ENCODE data around the gene EIF2B2. TPM values are rescaled to one million over a fixed set of nuclear protein-coding genes. Genes with fewer than 3 reads are reported as not detected.
A peak's percentile ranks its signal among the peaks of the same experiment; 100 is the strongest.

The EIF2B2 gene
- total RNA-seq, 2 experiments from 2014 or later: 55.6 to 69.8 TPM

- Mint-ChIP-seq H3K27me3 (peaks cover 3% of the 10 kb centered on the region), H3K4me1 (no peaks in the 10 kb centered on the region), H3K36me3 (ENCODE audit: low read depth) (no peaks in the 10 kb centered on the region), H3K9me3 (ENCODE audit: low read depth) (no peaks in the 10 kb centered on the region), H3K4me3 (no peak overlapping the region), H3K27ac (no peak overlapping the region)
- ChIA-PET POLR2A (interaction anchor here (0.7 to 1.5 kb wide), 2 partner anchors 15 to 45 kb away, joined by 3 read pairs; no protein-coding TSS in a partner anchor), CTCF (interaction anchor here (0.7 to 1.5 kb wide), 4 partner anchors 9 to 157 kb away, joined by 3 to 4 read pairs (median 4); no protein-coding TSS in a partner anchor)
- DNase-seq (no peak), ATAC-seq (no peak)
- intact Hi-C loops (cut with DNase I, micrococcal nuclease): no loop called here
Observed at GRCh38 chr14:74961238-74961911, 41.3 kb upstream of the EIF2B2 start.

GRCh38 chr14:74962046-74962445 lies 40.7 kb upstream of the EIF2B2 start:
- Mint-ChIP-seq H3K27ac (no peak overlapping the region), H3K36me3 (ENCODE audit: low read depth) (no peaks in the 10 kb centered on the region), H3K4me1 (no peaks in the 10 kb centered on the region), H3K4me3 (no peak overlapping the region), H3K9me3 (ENCODE audit: low read depth) (no peaks in the 10 kb centered on the region), H3K27me3 (no peaks in the 10 kb centered on the region)
- DNase-seq (no peak), ATAC-seq (no peak)
- CTCF ChIA-PET: interaction anchor here (0.7 to 1.4 kb wide), 3 partner anchors 9 to 109 kb away, joined by 3 to 4 read pairs (median 3); no protein-coding TSS in a partner anchor
- intact Hi-C loops (cut with DNase I, micrococcal nuclease): no loop called here
- POLR2A ChIA-PET: interaction anchor here (1.5 kb wide), 1 partner anchor 15 kb away, joined by 3 read pairs; no protein-coding TSS in a partner anchor

- ChIA-PET POLR2A (interaction anchor here (1.5 kb wide), 1 partner anchor 14 kb away, joined by 3 read pairs; no protein-coding TSS in a partner anchor), CTCF (interaction anchor here (0.7 kb wide), 1 partner anchor 11 kb away, joined by 3 read pairs; no protein-coding TSS in a partner anchor)
- H3K27me3 Mint-ChIP-seq: peaks cover 1% of the 10 kb centered on the region
- no peaks in the 10 kb centered on the region for H3K9me3 Mint-ChIP-seq (ENCODE audit: low read depth)
- DNase-seq (no peak), ATAC-seq (no peak)
- intact Hi-C loops (cut with DNase I, micrococcal nuclease): no loop called here
- H3K27ac Mint-ChIP-seq: no peak overlapping the region
- H3K36me3 Mint-ChIP-seq (ENCODE audit: low read depth): no peaks in the 10 kb centered on the region
- no peaks in the 10 kb centered on the region for H3K4me1 Mint-ChIP-seq
- no peak overlapping the region for H3K4me3 Mint-ChIP-seq
Observed at GRCh38 chr14:74962493-74962892, 40.2 kb upstream of the EIF2B2 start.

GRCh38 chr14:74963178-74963704 lies 39.5 kb upstream of the EIF2B2 start:
- ChIA-PET CTCF (interaction anchor here (1.0 kb wide), 1 partner anchor 40 kb away, joined by 3 read pairs; the partner anchor contains the start of gene RPS6KL1), POLR2A (interaction anchor here (0.8 kb wide), 1 partner anchor 83 kb away, joined by 3 read pairs; no protein-coding TSS in a partner anchor)
- no peak for DNase-seq
- no peaks in the 10 kb centered on the region for H3K9me3 Mint-ChIP-seq (ENCODE audit: low read depth)
- peaks cover 2% of the 10 kb centered on the region for H3K27me3 Mint-ChIP-seq
- no peaks in the 10 kb centered on the region for H3K4me1 Mint-ChIP-seq
- no peaks in the 10 kb centered on the region for H3K36me3 Mint-ChIP-seq (ENCODE audit: low read depth)
- intact Hi-C loops (cut with DNase I, micrococcal nuclease): no loop called here
- H3K4me3 Mint-ChIP-seq: no peak overlapping the region
- no peak for ATAC-seq
- H3K27ac Mint-ChIP-seq: no peak overlapping the region

DNA sequence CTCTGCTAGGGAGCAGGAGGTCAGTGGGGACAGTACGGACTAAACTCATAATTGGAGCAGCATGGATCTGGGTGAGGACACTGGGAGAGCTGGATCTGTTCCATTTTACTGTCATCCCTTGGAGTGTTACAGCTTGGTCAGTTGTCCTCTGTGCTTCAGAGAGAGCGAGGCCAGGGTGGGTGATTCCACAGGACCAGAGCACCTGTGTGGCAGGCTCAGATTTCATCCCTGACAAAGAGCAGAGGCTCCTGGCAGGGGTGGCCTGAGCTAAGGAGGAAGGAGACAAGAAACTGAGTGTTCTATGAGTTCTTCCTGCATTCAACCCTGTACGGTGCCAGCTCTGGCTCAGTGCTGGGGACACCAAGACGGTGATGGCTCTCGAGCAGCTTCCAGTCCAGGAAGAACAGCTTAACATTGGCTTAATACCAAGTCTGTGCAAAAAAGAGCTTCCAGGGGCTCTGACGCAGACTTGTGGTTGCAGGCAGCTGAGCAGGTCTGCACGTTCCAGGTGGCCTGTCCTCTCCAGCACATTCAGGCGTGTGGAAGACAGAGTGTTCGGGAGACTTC lies 38.9 kb upstream of the EIF2B2 start:
- H3K36me3 Mint-ChIP-seq (ENCODE audit: low read depth): no peaks in the 10 kb centered on the region
- H3K4me3 Mint-ChIP-seq: no peak overlapping the region
- no peaks in the 10 kb centered on the region for H3K4me1 Mint-ChIP-seq
- H3K27ac Mint-ChIP-seq: no peak overlapping the region
- no peak for ATAC-seq
- H3K27me3 Mint-ChIP-seq: peaks cover 2% of the 10 kb centered on the region
- ChIA-PET POLR2A (interaction anchor here (0.6 to 0.8 kb wide), 2 partner anchors 82 to 163 kb away, joined by 3 read pairs; partner anchors contain the start of gene NEK9), CTCF (interaction anchor here (0.8 to 1.6 kb wide), 4 partner anchors 12 to 103 kb away, joined by 3 to 6 read pairs (median 3); partner anchors contain the start of gene RPS6KL1)
- DNase-seq: no peak
- intact Hi-C loops (cut with DNase I, micrococcal nuclease): no loop called here
- no peaks in the 10 kb centered on the region for H3K9me3 Mint-ChIP-seq (ENCODE audit: low read depth)

- no peak for ATAC-seq
- Mint-ChIP-seq H3K4me3 (no peak overlapping the region), H3K9me3 (ENCODE audit: low read depth) (no peaks in the 10 kb centered on the region), H3K27me3 (peaks cover 2% of the 10 kb centered on the region), H3K27ac (no peak overlapping the region), H3K36me3 (ENCODE audit: low read depth) (no peaks in the 10 kb centered on the region), H3K4me1 (no peaks in the 10 kb centered on the region)
- no peak for DNase-seq
- intact Hi-C loops (cut with DNase I, micrococcal nuclease): no loop called here
- CTCF ChIA-PET: interaction anchor here (0.6 to 1.6 kb wide), 4 partner anchors 13 to 123 kb away, joined by 3 to 6 read pairs (median 4); no protein-coding TSS in a partner anchor
- POLR2A ChIA-PET: no interaction called here
Observed at GRCh38 chr14:74964787-74965485, 37.8 kb upstream of the EIF2B2 start.

- ATAC-seq: no peak
- Mint-ChIP-seq H3K4me3 (no peak overlapping the region), H3K27ac (no peak overlapping the region), H3K9me3 (ENCODE audit: low read depth) (no peaks in the 10 kb centered on the region), H3K27me3 (peaks cover 2% of the 10 kb centered on the region), H3K36me3 (ENCODE audit: low read depth) (no peaks in the 10 kb centered on the region), H3K4me1 (no peaks in the 10 kb centered on the region)
- intact Hi-C loops (cut with DNase I, micrococcal nuclease): no loop called here
- DNase-seq: no peak
- ChIA-PET CTCF (interaction anchor here (0.5 to 1.6 kb wide), 3 partner anchors 13 to 123 kb away, joined by 3 to 6 read pairs (median 4); no protein-coding TSS in a partner anchor), POLR2A (no interaction called here)
Observed at GRCh38 chr14:74965486-74966153, 37.1 kb upstream of the EIF2B2 start.

GRCh38 chr14:74968811-74969210 lies 33.9 kb upstream of the EIF2B2 start:
- Mint-ChIP-seq H3K27ac (no peak overlapping the region), H3K4me3 (no peak overlapping the region), H3K36me3 (ENCODE audit: low read depth) (no peaks in the 10 kb centered on the region), H3K9me3 (ENCODE audit: low read depth) (no peaks in the 10 kb centered on the region), H3K27me3 (peaks cover 2% of the 10 kb centered on the region), H3K4me1 (no peaks in the 10 kb centered on the region)
- ChIA-PET CTCF (interaction anchor here (0.6 to 1.5 kb wide), 6 partner anchors 19 to 174 kb away, joined by 3 to 5 read pairs (median 3); no protein-coding TSS in a partner anchor), POLR2A (no interaction called here)
- intact Hi-C loops (cut with DNase I, micrococcal nuclease): no loop called here
- ATAC-seq (no peak), DNase-seq (no peak)

GRCh38 chr14:74973003-74973653 lies 29.6 kb upstream of the EIF2B2 start:
- POLR2A ChIA-PET: interaction anchor here (0.6 kb wide), 1 partner anchor 1011 kb away, joined by 9 read pairs; no protein-coding TSS in a partner anchor

DNA sequence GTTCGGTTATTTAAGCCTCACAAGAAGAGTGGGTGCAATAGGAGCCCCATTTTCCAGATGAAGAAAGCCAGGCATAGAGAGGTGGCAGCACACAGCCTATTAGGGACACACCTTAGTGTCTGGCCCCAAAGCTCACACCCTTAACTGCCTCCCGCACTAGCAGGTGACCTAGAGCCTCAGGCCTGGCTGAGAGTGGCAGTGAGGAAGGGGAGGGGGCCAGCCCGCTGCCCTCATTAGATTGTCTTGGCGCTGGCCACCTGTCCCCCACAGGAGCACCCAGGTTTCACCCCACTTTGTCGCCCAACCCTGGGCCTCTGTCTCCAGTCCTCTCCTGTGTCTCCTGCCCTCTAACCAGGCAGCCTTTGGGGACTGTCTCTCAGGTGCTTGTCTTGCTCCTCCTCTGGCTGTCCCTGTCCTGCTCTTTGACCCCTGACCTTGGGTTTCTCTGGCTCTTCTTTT lies 28.8 kb upstream of the EIF2B2 start:
- ATAC-seq: no peak
- no peaks in the 10 kb centered on the region for H3K36me3 Mint-ChIP-seq (ENCODE audit: low read depth)
- DNase-seq: no peak
- no peak overlapping the region for H3K27ac Mint-ChIP-seq
- no peaks in the 10 kb centered on the region for H3K9me3 Mint-ChIP-seq (ENCODE audit: low read depth)
- H3K27me3 Mint-ChIP-seq: no peaks in the 10 kb centered on the region
- ChIA-PET CTCF (interaction anchor here (0.6 to 1.0 kb wide), 2 partner anchors 11 to 18 kb away, joined by 3 read pairs; no protein-coding TSS in a partner anchor), POLR2A (interaction anchor here (0.6 kb wide), 1 partner anchor 1011 kb away, joined by 9 read pairs; no protein-coding TSS in a partner anchor)
- H3K4me1 Mint-ChIP-seq: no peaks in the 10 kb centered on the region
- intact Hi-C loops (cut with DNase I, micrococcal nuclease): no loop called here
- H3K4me3 Mint-ChIP-seq: no peak overlapping the region

More at GRCh38 chr14:74973003-74973653, 29.6 kb upstream of the EIF2B2 start:
- Mint-ChIP-seq H3K9me3 (ENCODE audit: low read depth) (no peaks in the 10 kb centered on the region), H3K36me3 (ENCODE audit: low read depth) (no peaks in the 10 kb centered on the region), H3K4me1 (no peaks in the 10 kb centered on the region), H3K27me3 (no peaks in the 10 kb centered on the region), H3K4me3 (no peak overlapping the region), H3K27ac (no peak overlapping the region)
- intact Hi-C loops (cut with DNase I, micrococcal nuclease): no loop called here
- DNase-seq: peak; percentile 62
- peak; percentile 88 for ATAC-seq
- CTCF ChIA-PET: interaction anchor here (0.6 to 1.0 kb wide), 2 partner anchors 11 to 19 kb away, joined by 3 read pairs; no protein-coding TSS in a partner anchor

All from activated CD4-positive, alpha-beta T cell treated with anti-CD3 and anti-CD28 coated beads for 36 hours (primary cell).